ENCODE measurements around the gene BABAM2.

DNA sequence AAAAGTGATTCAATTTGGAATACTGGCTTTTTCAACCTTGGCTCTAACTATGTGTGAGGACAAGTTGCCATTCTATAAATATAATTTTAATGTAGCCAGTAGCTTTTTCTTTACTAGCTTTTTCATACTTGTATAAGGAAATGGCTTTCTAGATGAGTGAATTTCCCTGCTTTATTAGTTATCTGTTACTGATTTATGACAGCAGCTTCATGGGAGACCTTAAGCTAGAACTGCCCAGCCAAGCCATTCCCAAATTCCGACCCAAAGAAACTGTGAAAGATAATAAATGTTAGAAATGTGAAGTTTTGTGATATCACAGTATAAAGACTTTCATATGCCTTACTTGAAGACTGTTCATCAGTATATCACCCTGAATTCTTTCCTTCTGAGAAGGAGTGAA lies 32.3 kb downstream of the BABAM2 start:
- no peak for TF ChIP-seq POLR2AphosphoS5 (IDR thresholded peaks at IDR 0.05)
- TF ChIP-seq, protein P1, sequence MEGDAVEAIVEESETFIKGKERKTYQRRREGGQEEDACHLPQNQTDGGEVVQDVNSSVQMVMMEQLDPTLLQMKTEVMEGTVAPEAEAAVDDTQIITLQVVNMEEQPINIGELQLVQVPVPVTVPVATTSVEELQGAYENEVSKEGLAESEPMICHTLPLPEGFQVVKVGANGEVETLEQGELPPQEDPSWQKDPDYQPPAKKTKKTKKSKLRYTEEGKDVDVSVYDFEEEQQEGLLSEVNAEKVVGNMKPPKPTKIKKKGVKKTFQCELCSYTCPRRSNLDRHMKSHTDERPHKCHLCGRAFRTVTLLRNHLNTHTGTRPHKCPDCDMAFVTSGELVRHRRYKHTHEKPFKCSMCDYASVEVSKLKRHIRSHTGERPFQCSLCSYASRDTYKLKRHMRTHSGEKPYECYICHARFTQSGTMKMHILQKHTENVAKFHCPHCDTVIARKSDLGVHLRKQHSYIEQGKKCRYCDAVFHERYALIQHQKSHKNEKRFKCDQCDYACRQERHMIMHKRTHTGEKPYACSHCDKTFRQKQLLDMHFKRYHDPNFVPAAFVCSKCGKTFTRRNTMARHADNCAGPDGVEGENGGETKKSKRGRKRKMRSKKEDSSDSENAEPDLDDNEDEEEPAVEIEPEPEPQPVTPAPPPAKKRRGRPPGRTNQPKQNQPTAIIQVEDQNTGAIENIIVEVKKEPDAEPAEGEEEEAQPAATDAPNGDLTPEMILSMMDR (IDR thresholded peaks at IDR 0.05), result no peak
